Mesenteric fat pad (tissue), 1 donor: ENCODE results near the gene RGS17. TPM values are rescaled to one million over a fixed set of nuclear protein-coding genes. Genes with fewer than 3 reads are reported as not detected.
"Not testable (repeated sequence)": the region's sequence is repeated elsewhere in the genome, so short reads cannot be mapped to it uniquely, and the experiment has no call there.

Experiments
- DNase-seq: peaks from one replicate; pipeline ENCODE4 v3.0.0-alpha.2; 2020; ENCODE audit warnings: low spot score
- total RNA-seq: library from RNA; stranded (reverse); fragmentation: NEBNext Ultra II Directional; extraction: Animal tissue kit (Norgen Biotek cat#: 25700); gene quantifications from one replicate; pipeline ENCODE4 v1.2.1, GENCODE V29; 2021
- donor health status: DM: yes; HTN: yes; CAD: no.

RGS17 gene
- total RNA-seq, 1 donor from 2014 or later = 4.6 TPM

DNA sequence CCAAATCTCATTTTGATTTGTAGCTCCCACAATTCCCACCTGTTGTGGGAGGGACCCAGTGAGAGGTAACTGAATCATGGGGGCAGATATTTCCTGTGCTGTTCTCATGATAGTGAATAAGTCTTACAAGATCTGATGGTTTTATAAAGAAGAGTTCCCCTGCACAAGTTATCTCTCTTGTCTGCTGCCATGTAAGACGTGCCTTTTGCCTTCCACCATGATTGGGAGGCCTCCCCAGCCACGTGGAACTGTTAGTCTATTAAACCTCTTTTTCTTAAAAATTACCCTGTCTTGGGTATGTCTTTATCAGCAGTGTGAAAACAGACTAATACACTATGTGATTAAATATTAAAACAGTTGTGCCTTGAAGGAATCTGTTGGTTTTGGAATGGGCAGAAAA is 131.5 kb downstream of the RGS17 start:
- not testable (repeated sequence) for DNase-seq

DNA sequence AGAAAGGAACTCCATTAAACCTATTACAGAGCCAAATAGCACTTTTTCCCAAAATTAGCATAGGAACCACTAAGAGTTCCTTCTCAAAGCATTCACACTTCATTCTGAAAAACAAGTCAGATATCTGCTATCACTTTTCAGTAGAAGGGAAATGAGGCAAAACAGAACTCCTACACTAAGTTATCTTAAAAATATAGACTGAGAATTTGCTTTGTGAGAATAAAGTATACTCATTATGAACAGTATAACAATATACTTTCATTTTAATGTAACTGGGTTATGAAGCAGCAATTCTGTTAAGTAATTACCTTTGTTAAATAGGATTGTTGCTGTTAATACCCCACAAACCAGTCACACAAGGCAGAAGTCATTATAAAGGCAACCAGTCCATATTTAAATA is 137.2 kb downstream of the RGS17 start:
- no peak for DNase-seq

DNA sequence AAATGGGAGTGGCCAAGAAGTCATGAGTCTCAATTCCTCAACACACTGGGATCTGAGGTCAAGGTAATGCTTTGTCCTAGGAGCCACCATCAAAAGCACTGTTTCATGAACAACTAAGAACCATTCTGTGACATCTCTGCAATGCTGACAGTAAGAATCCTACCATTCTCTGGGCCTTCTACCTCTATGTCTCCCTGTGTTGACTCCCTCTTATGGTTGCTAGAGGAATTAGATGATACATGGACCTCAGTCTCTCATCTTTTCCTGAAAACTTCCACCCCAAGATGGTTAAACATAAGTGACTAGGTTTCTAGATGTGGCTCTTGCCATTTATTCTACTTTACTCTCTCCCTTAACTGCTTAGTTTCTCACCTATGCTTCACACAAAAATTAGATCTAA is 137.7 kb downstream of the RGS17 start:
- no peak for DNase-seq

DNA sequence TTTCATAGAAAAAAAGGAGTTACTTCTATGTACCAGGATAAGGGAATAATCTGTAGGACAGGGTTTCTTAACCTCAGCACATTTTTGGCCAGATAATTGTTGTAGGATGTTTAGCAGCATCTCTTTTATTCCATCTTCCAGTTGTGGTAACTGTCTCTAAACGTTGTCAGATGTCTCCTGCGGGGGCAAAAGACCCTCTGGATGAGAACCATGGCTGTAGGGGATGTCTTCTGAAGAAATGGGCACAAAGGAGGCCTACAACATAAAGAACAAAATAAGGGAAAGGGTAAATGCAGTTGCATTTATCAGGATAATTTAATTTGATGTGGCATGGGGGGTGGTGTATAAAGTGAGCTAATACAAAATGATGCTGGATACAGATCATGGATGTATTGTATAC is 144.1 kb downstream of the RGS17 start:
- no peak for DNase-seq

DNA sequence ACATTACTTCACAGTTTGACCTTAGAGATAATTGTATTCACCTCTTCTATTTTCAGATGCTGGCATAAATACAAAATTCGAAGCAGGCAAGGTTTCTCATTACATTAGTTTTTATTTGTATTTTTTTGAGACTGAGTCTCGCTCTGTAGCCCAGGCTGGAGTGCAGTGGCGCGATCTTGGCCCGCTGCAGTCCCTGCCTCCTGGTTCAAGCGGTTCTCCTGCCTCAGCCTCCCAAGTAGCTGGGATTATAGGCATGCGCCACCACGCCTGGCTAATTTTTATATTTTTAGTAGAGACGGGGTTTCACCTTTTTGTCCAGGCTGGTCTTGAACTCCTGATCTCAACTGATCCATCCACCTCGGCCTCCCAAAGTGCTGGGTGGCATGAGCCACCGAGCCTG is 145.8 kb downstream of the RGS17 start:
- DNase-seq = not testable (repeated sequence)

DNA sequence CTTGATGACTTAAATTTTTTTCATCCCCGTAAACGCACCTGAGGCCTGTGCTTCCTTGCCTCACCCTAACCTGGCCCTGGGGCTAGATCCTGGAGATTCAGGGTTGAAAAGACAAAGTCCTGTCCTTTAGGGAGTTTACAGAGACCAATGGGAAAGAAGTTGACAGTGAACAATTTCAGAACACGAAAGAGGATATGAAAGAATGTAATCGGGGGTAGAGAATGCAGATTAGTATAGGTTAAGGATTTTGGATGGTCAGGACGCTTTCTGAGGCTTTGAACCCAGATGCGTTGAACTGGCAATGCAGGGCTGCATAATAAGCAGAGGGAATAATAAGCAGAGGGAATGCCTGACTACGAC is 146.6 kb downstream of the RGS17 start:
- DNase-seq = no peak

DNA sequence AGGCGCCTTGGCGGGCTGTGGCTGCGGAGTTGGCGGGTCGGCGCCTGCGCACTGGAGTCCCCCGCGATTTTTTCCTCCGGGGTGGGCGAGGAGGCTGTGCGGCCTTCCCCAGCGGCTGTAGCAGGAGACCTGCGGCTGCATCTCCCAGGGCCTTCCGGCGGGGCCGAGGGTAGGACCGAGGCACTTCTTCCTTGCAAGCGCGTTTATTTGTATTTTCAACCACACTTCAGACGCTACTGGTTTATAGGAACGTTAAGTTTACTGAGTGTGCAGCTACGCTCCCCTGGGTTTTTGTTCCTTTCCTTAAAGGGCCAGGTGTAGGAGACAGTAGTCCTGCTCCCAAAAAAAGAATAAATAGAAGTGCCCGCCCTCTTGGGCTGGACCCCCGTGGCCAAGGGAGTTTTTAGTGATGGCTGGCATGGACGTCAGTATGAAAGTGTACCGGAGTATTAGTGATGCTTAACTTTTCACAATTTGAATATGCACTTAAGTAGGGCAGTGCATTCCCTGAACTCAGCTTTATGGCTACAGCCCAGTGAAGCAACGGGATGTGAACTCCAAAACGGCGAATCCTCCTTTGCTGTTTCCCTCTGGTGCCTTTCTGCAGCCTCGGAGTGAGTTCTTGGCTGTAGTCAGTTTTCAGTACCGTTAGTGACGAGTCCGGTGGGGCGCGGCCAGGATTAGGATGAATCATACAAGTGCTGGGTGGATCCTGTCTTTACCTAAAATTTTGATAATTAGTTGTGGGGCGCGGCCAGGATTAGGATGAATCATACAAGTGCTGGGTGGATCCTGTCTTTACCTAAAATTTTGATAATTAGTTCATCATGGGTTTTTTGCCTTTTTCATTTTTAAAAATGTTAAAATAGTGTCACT is 147.2 kb downstream of the RGS17 start:
- DNase-seq = peak; percentile 93

DNA sequence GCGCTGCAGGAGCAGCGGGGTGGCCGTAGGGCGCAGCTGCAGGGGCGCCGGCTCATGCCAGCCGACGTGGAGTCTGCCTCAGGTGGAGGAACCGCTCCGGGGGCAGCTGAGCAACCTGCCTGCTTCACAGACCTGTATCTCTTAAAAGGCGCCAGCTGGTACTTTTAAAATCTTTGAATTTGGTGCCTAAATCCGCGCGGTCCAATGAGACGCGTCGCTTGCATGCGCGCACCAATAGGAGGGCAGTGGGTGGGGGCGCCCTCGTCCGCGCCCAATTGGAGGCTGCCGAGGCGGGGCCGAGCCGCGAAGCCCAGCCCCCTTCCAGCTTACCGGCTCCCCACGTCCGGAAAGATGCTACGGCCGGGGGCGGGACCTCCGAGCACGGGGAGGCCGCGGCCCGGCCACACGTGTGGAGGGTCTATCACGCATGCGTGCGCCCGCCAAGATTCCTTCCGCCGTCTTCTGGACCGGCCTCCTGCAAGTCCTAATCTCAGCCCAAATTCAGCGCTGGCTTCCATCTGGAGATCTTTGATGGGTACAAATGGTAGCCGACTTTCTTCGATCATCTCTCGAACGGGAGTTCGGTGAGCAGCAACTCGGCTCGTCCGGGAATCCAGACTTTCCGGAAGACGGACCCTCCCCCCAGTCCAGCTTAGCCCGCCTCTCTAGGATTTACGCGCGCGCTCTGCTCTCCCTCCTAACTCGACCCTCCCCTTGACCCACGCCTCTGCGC is 148.0 kb downstream of the RGS17 start, which contains the start of gene FBXO5:
Gene FBXO5 (minus strand): TSS at position 138 of the 733 bp plus-strand sequence. CDS start 82 bp downstream, at position 56.
- peak; percentile 99 for DNase-seq

DNA sequence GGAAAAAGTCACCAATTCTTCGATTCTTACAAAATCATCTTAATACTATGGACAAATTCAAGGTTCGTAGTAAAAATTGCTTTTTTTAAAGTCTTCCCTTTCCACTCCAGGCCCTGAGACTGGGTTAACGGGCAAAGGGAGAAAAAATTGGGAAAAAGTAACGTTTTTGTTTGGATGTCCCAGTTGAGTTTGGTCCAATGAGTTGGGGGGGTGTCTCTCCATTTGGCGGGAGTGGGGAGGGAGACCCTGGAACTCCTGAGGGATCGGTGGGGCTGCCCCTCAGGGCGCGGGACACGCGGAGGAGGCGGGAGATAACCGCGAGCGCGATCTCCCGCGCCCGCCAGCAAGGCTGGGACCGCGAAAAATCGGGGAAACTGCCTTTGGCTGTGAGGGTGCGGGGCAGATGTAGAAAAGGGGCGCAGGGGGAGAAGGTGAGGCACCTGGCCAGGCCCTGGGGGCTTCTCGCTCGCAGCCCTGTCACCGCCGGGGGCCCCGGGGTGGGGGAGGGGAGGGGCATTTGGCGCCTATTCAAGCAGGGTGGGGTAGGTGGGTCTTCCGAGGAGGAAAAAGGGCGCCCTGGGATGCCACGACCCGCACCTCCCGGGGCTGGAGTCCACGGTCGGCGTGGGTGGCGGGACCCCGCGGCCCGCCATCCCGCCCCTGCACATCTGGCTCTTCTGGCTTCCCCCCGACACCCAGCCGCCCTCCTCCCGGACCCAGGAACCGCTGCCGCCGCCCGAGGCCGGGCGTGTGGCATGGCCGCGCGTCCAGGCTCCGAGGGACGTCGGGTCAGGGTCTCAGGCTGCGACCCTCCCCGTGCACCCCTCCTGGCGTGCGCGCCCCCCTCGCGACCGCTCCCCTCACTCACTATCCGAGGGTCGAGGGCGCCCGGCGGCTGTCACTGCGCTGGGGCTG is 148.8 kb downstream of the RGS17 start:
- DNase-seq = no peak

DNA sequence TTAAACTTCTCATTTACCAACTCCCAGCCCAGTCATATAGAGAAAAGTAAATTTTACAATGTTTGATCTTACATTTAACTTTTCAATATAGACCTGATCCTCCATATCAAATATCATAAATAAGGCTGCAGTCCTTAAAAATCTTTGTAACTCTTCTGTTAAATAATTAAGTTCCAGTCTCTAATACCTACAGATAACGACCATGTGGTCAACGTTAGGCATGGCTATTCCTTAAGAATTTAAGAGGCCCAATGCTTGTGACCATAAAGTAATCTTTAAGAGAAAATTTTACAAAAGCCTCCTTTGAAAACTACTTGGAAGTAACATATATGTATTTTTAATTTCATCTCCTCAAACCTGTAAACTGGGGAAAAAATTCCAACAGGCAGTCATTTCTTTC is 149.9 kb downstream of the RGS17 start:
- no peak for DNase-seq

DNA sequence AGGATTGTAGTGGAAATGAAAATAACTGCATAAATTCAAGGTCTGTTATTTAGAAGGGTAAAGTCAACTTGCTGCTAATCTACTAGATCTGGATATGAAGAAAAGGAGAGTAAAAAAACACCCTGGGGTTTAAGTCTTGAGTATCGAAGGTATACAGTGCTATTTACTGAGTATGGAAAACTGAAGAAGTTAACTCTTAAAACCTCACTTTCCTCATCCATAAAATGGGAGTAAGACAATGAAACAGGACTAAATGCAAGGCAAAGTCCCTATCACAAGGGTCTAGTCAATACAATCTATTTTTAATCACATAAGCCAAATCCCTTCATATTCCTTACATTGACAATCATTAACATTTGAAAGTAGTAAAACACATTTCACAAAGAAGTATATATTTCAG is 150.4 kb downstream of the RGS17 start:
- DNase-seq = no peak

DNA sequence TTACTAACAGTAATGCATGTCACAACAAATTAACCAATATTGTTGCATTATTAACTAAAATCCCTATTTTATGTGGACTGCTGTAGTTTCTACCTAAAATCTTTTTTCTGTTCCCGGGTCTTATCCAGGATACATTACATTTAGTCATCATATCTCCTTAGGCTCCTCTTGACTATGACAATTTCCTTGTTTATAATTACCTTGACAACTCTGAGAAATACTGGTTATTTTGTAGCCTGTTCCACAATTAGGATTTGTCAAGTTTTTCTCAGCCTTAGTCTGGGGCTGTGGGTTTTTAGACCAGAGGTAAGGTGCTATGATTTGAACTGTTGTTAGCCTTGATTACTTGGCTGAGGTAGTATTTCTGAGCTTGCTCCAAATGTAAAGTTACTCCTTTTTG is 152.0 kb downstream of the RGS17 start:
- no peak for DNase-seq

DNA sequence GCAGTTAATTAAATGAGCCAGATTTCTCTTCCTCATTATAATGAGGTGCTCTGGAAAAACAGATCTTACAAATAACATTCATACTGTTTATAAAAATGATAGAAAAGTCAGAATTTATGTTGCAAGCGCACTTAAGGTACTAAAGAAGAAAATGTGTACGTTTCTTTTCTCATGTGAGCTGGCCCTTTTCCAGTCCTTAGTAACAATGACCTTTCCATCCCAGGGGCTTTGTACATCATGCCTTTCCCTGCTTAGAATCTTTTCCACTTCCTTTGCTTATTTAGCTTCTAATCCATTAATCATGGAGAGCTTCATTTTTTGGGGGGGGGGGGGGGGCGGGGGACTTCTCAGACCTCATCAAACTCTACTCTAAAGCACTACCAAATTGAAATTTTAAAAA is 153.0 kb downstream of the RGS17 start:
- no peak for DNase-seq

DNA sequence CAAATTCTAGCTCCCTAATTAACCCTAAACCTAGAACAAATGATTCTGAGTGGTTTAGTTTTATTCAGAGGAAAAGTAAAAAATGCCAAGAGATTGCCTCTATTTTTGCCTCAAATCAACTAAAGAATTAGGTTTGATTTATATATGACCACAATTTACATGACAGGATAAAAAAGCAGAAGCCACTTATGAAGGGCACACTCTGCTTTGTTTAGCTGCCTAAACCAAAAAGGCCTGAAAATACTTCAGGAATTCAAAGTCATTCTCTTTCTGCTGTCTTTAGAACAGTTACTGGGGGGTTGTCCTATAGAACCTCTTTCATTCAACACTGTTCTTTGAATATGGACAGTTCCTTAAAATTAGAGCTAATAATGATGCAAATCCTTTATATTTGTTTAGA is 153.5 kb downstream of the RGS17 start:
- DNase-seq = no peak

DNA sequence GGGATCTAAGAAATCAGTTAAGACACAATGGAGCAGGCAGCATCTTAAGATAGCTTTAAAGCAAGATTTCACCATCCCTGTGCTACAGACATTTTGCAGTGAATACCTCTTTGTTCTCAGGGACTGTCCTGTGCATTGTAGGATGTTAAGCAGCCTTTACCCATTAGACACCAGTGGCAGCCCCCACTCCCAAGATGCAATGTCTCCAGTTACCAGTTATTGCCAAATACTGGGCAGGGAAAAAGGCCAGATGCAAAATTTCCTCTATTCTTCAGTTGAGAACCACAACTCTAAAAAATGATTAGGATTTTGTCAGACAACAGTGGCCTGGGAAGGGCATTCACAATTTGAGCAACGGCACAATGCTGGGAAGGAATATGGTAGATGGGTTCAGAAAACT is 154.3 kb downstream of the RGS17 start:
- no peak for DNase-seq

DNA sequence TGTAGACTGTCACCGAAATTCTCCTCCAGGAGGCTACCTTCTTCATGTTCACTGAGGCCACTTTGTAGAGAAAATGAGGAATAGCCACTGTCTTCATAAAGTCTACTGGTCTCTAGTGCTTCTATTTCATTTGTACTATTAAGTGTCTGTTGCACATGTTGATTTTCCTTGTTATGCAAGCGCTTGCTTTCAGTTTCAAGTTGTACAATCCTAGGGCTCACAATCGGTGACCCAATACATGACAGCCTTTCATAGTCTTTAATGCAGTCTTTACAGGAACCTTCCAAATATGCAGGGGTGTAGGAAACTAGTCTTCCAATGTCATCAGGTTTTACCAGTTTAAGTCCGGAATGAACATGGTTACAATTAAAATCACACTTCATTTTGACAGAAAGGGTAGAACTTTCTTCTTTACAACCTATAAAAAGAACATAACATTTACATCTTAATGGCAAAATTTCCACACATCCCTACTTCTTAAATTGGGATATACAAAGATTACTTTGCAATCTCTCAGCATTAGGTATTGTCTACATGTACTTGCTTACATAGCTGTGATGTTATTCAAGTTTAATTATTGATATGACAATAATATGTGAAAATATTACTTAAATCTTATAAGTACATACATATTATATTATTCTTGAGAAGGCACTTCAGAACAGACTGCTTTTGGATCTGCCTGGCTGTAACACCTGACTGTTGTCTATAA is 155.7 kb downstream of the RGS17 start:
- no peak for DNase-seq

DNA sequence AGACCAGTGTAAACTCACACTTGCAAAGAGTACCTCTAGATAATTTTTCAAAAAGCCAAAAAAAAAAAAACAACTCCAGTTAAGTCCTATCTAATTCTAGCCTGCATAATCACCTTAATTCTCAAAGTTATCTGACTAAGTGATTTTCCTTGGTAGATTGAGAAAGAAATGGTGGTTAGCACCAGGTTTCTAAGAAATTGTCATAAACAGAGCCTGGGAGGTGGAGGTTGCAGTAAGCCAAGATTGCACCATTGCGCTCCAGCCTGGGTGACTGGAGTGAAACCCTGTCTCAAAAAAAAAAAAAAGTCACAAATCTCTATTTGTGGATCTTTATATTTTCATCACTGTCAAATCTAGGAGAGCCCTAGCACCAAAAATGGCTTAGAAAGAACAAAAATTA is 157.2 kb downstream of the RGS17 start:
- no peak for DNase-seq

DNA sequence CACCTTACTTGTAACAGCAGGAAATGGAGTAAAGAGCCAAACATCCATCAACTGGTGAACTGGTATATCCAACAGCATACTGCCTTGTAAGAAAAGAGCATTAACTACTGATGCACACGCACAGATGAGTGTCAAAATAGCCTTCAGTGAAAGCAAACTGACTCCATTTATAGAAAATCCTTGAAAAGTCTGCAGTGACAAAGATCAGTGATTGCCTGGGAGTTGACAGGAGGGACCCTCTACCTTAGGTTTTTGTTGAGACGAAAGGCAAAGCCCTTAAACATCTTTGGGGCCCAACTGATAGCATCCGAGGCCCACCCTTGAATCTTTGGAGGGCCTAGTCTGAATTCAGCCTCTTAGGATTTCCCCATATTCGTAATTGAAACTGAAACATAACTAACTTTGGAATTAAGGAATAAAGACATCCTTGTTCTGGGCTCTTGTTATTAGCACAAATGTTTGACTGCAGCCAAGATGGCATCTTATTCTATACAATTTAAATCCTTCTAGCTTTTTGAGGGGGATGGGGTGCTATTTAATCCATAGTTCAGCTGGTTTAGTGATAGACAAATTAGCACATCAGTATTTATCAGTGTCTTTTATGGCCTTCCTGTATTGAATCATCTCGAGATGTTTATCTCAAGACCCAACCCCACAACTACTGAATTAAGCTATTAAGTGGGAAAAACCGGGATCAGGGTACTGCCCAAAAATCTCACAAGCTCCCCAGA is 161.2 kb downstream of the RGS17 start:
- no peak for DNase-seq

DNA sequence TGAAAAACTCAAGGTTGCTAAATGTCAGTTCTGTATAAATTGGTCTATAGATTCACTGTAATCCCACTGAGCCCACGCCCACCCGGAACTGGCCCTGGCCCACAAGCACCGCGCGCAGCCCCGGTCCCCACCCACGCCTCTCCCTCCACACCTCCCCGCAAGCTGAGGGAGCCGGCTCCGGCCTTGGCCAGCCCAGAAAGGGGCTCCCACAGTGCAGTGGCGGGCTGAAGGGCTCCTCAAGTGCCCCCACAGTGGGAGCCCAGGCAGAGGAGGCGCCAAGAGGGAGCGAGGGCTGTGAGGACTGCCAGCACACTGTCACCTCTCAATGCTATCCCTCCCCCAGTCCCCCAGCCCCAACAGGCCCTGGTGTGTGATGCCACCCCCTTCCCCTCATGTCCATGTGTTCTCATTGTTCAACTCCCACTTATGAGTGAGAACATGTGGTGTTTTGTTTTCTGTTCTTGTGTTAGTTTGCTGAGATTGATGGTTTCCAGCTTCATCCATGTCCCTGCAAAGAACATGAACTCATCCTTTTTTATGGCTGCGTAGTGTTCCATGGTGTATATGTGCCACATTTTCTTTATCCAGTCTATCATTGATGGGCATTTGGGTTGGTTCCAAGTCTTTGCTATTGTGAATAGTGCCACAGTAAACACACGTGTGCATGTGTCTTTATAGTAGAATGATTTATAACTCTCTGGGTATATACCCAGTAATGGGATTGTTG is 164.8 kb downstream of the RGS17 start:
- not testable (repeated sequence) for DNase-seq
